CD14-positive monocyte (primary cell): ENCODE results near the gene NFATC2. TPM values are rescaled to one million over a fixed set of nuclear protein-coding genes. Genes with fewer than 3 reads are reported as not detected.

Experiments used
- DNase-seq, 3 donors: peaks; one replicate each; pipeline ENCODE4 v3.0.0-alpha.2; 2011 to 2022
- H2AFZ ChIP-seq: 2 replicates; pipeline ENCODE4 v1.6.0; 2012; ENCODE audit warnings: mild to moderate bottlenecking, low read depth, low read length, inconsistent platforms; ENCODE audit not compliant: insufficient read depth, poor library complexity, severe bottlenecking
- H3K27ac ChIP-seq, 2 donors: 1 replicate in 1 of 2; 2 replicates in 1 of 2; pipeline ENCODE4 v1.5.1; 2012 to 2013; ENCODE audit warnings: low read length in 2 of 2, control low read depth in 1 of 2, inconsistent platforms in 1 of 2, low read depth in 1 of 2, mild to moderate bottlenecking in 1 of 2
- H3K27me3 ChIP-seq, 2 donors: one replicate each; pipeline versions ENCODE4 v1.6.0 to v1.6.1; 2011 to 2013; ENCODE audit warnings: low read length in 2 of 2; ENCODE audit not compliant: control insufficient read depth in 2 of 2, insufficient read depth in 2 of 2
- H3K36me3 ChIP-seq, 2 donors: replicated peaks in 1 of 2; 1 replicate in 1 of 2; 2 replicates in 1 of 2; pipeline versions ENCODE4 v1.5.1 to v1.6.1; 2012 to 2013; ENCODE audit warnings: low read length in 2 of 2, control low read depth in 1 of 2, inconsistent platforms in 1 of 2, mild to moderate bottlenecking in 1 of 2; ENCODE audit not compliant: insufficient read depth in 2 of 2, control insufficient read depth in 1 of 2
- H3K4me1 ChIP-seq, 2 donors: 1 replicate in 1 of 2; 2 replicates in 1 of 2; pipeline versions ENCODE4 v1.5.1 to v1.6.1; 2012 to 2013; ENCODE audit warnings: low read length in 2 of 2, control low read depth in 1 of 2, inconsistent platforms in 1 of 2, mild to moderate bottlenecking in 1 of 2, moderate library complexity in 1 of 2; ENCODE audit not compliant: insufficient read depth in 2 of 2, control insufficient read depth in 1 of 2
- H3K4me2 ChIP-seq: replicated peaks from 2 replicates; pipeline ENCODE3; 2012; ENCODE audit warnings: low read length, moderate library complexity, mild to moderate bottlenecking; ENCODE audit not compliant: poor library complexity, severe bottlenecking; ENCODE audit errors: extremely low read depth
- H3K4me3 ChIP-seq, 3 experiments: fragments of 200-600 bp in 1 of 3; sonication (generic) in 1 of 3; replicated peaks in 1 of 3; 1 replicate in 2 of 3; 2 replicates in 1 of 3; pipeline ENCODE4 v1.5.1; 2011 to 2013; ENCODE audit warnings: low read length in 3 of 3, mild to moderate bottlenecking in 3 of 3, control low read depth in 2 of 3, low read depth in 2 of 3, inconsistent platforms in 1 of 3, moderate library complexity in 1 of 3
- H3K79me2 ChIP-seq: 2 replicates; pipeline ENCODE4 v1.6.0; 2012; ENCODE audit warnings: mild to moderate bottlenecking, control low read depth, inconsistent platforms, low read length, moderate library complexity; ENCODE audit not compliant: insufficient read depth
- H3K9ac ChIP-seq: 2 replicates; pipeline ENCODE4 v1.6.0; 2017; ENCODE audit warnings: low read length, mild to moderate bottlenecking; ENCODE audit not compliant: insufficient read depth, poor library complexity, severe bottlenecking
- H3K9me3 ChIP-seq, 2 donors: replicated peaks in 1 of 2; 1 replicate in 1 of 2; 2 replicates in 1 of 2; pipeline versions ENCODE4 v1.5.1 to v1.6.1; 2012 to 2013; ENCODE audit warnings: low read length in 2 of 2, control low read depth in 1 of 2; ENCODE audit not compliant: control insufficient read depth in 1 of 2, insufficient read depth in 1 of 2
- H4K20me1 ChIP-seq: 2 replicates; pipeline ENCODE4 v1.6.0; 2012; ENCODE audit warnings: mild to moderate bottlenecking, low read length, control low read depth, moderate library complexity; ENCODE audit not compliant: insufficient read depth
- H3K27ac Mint-ChIP-seq, 7 donors: one replicate each; pipeline ENCODE4 v1.8.0; 2020; ENCODE audit warnings: mild to moderate bottlenecking in 7 of 7, mixed read lengths in 7 of 7, moderate library complexity in 6 of 7, inconsistent platforms in 2 of 7
- H3K27me3 Mint-ChIP-seq, 3 donors: one replicate each; pipeline ENCODE4 v1.8.0; 2021 to 2022; ENCODE audit warnings: low read depth in 3 of 3, mild to moderate bottlenecking in 3 of 3, mixed read lengths in 3 of 3, moderate library complexity in 3 of 3, inconsistent platforms in 1 of 3
- H3K36me3 Mint-ChIP-seq, 2 donors: one replicate each; pipeline ENCODE4 v1.8.0; 2020; ENCODE audit warnings: mixed read lengths in 2 of 2, inconsistent platforms in 1 of 2, mild to moderate bottlenecking in 1 of 2
- H3K4me1 Mint-ChIP-seq: one replicate; pipeline ENCODE4 v1.8.0; 2020; ENCODE audit warnings: mild to moderate bottlenecking, mixed read lengths
- H3K4me3 Mint-ChIP-seq, 2 donors: one replicate each; pipeline ENCODE4 v1.8.0; 2020; ENCODE audit warnings: mild to moderate bottlenecking in 2 of 2, mixed read lengths in 2 of 2, moderate library complexity in 1 of 2
- H3K9me3 Mint-ChIP-seq, 7 donors: one replicate each; pipeline ENCODE4 v1.8.0; 2020 to 2022; ENCODE audit warnings: mixed read lengths in 7 of 7, mild to moderate bottlenecking in 6 of 7, moderate library complexity in 6 of 7, inconsistent platforms in 2 of 7
- whole genome bisulfite sequencing: methylation state at CpG from one replicate; pipeline ENCODE4 v1.1.5; 2013; ENCODE audit warnings: missing lambda C conversion rate; ENCODE audit not compliant: insufficient coverage; 5-methylcytosine and 5-hydroxymethylcytosine counted together
- intact Hi-C, 2 donors: fragments of 100-400 bp; cut with micrococcal nuclease; formaldehyde crosslinking; loops; one replicate each; pipeline versions ENCODE4 v1.15.0 to v1.15.1; 2023
- polyA plus RNA-seq, 3 donors: library from polyadenylated mRNA; depleted of rRNA in 1 of 3; unstranded in 2 of 3; stranded (reverse) in 1 of 3; fragments of 300-500 nt in 2 of 3; fragments of >200 nt in 1 of 3; fragmentation: Illumina TruSeq in 2 of 3; gene quantifications; 1 replicate in 2 of 3; 2 replicates in 1 of 3; pipeline ENCODE4 v1.2.3, GENCODE V29; 2012 to 2021
- TF ChIP-seq, protein P1 (sequence below): fragments of 200-600 bp; IDR thresholded peaks from one replicate; pipeline ENCODE4 v1.8.0; 2022; ENCODE audit warnings: antibody characterized with exemption, mild to moderate bottlenecking

Gene NFATC2
- polyA plus RNA-seq, 3 donors = 0.03 to 0.18 (median 0.11) TPM

DNA sequence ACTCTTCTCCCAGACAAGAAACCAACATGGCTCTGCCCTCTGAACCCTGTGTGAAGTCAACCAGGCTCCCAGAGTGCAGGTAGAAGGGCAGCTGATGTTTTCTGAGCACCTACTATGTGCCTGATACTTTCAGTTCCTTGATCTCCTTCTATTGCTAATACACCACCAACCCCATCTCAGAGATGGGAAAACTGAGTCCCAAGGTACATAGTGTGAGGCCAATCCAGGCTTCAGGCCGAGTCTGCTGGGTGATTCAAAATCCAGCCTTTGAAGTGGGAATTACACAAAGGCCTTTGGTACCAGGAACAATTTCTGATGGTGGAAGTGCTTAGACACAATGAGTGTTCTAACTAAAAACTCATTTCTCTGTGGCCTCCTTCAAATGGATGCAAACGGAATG is 96.3 kb downstream of the NFATC2 start:
- no peaks in the 10 kb centered on the region for H3K9me3 Mint-ChIP-seq
- TF ChIP-seq, protein P1, sequence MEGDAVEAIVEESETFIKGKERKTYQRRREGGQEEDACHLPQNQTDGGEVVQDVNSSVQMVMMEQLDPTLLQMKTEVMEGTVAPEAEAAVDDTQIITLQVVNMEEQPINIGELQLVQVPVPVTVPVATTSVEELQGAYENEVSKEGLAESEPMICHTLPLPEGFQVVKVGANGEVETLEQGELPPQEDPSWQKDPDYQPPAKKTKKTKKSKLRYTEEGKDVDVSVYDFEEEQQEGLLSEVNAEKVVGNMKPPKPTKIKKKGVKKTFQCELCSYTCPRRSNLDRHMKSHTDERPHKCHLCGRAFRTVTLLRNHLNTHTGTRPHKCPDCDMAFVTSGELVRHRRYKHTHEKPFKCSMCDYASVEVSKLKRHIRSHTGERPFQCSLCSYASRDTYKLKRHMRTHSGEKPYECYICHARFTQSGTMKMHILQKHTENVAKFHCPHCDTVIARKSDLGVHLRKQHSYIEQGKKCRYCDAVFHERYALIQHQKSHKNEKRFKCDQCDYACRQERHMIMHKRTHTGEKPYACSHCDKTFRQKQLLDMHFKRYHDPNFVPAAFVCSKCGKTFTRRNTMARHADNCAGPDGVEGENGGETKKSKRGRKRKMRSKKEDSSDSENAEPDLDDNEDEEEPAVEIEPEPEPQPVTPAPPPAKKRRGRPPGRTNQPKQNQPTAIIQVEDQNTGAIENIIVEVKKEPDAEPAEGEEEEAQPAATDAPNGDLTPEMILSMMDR = no peak
- Histone ChIP-seq H3K27me3 (no peaks in the 10 kb centered on the region), H3K36me3 (no peaks in the 10 kb centered on the region), H3K4me3 (no peak overlapping the region), H3K79me2 (no peaks in the 10 kb centered on the region), H3K27ac (no peak overlapping the region), H4K20me1 (no peaks in the 10 kb centered on the region), H3K4me1 (no peaks in the 10 kb centered on the region), H3K9me3 (no peaks in the 10 kb centered on the region), H3K9ac (no peak overlapping the region), H2AFZ (no peak overlapping the region), H3K4me2 (no peak overlapping the region)
- WGBS = 90% methylated on average over 1 of the region's 2 CpGs
- no peak overlapping the region for H3K27ac Mint-ChIP-seq
- H3K4me1 Mint-ChIP-seq = no peaks in the 10 kb centered on the region
- H3K4me3 Mint-ChIP-seq = no peak overlapping the region
- no peaks in the 10 kb centered on the region for H3K36me3 Mint-ChIP-seq
- no peak for DNase-seq
- intact Hi-C loops = no loop called here
- peaks cover 0 to 4% (median 0%) of the 10 kb centered on the region in 3 donors for H3K27me3 Mint-ChIP-seq

DNA sequence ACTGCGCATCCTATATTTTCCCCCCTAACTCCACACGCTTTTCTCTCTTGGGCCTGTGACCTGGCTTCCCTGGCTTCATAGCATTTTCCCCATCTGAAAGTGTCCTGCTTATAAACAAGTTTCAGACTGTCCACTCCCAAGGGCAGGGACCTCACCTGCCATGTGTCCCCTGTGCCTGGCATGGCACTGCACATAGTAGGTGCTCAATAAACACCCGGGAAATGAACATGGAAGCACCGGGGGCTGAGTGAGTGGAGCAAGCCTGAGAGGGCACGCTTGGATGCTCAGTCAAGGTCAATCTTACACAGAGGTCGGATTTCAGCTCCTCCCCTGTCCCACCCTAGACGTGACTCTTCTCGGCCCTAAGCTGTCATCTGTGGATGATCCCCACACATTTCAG is 96.9 kb downstream of the NFATC2 start:
- no peaks in the 10 kb centered on the region for H3K27me3 ChIP-seq
- no peaks in the 10 kb centered on the region for H3K79me2 ChIP-seq
- H3K4me1 Mint-ChIP-seq = peaks cover 3% of the 10 kb centered on the region
- H3K9me3 ChIP-seq = no peaks in the 10 kb centered on the region
- intact Hi-C loops = no loop called here
- WGBS = 84% methylated on average over 7 of the region's 8 CpGs
- peaks cover 2 to 3% of the 10 kb centered on the region in 2 donors for H3K4me1 ChIP-seq
- peaks cover 0 to 4% (median 0%) of the 10 kb centered on the region in 3 donors for H3K27me3 Mint-ChIP-seq
- H2AFZ ChIP-seq = no peak overlapping the region
- H3K27ac ChIP-seq = no peak overlapping the region
- peak overlapping the region in 1 of 7 donors; percentile 3 for H3K27ac Mint-ChIP-seq
- no peak for DNase-seq
- TF ChIP-seq, protein P1 = no peak
- H3K4me3 ChIP-seq = no peak overlapping the region
- H3K4me3 Mint-ChIP-seq = no peak overlapping the region
- no peak overlapping the region for H3K9ac ChIP-seq
- H3K9me3 Mint-ChIP-seq = no peaks in the 10 kb centered on the region
- no peaks in the 10 kb centered on the region for H4K20me1 ChIP-seq
- H3K4me2 ChIP-seq = no peak overlapping the region
- no peaks in the 10 kb centered on the region for H3K36me3 ChIP-seq
- no peaks in the 10 kb centered on the region for H3K36me3 Mint-ChIP-seq
